HG02623 (cell line): ENCODE data around the gene GDF2.

Experiments used
- ATAC-seq: cut with Tn5 transposase; IDR thresholded peaks from one replicate; pipeline ENCODE4 v1.9.1; 2021; ENCODE audit warnings: moderate library complexity; ENCODE audit not compliant: unreplicated experiment

GDF2 gene

DNA sequence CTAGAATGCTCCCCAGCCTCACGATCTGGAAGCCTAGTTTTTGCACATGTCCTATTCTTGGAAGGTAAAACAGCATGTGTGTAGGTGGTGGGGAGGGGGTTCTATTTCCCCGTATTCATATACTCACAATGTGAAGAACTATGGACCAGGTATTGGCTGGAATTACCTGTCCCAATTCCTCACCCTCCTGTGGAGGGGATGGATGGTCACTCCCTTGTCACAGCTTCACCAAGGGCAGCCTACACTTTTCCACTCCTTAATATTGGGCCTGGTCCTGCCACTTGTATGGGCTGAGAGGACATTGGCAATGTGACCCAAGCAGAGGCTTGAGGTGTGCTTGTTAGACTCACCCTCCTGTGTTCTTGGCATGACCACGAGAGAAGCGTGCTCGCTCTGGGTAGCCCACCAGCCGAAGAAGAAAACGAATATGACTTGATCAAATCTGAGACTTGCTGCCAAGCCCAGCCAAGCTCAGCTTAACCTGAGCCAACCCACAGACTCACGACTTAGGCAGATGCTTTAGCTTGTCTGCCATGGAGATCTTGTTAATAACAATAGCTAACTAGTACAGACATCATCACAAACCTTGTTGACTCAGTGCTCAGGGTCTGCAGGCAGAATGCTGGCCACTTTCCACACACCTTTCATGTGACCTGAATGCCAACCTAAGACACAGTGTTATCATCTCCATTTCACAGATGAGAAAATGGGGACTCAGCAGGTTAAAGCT is 44.6 kb downstream of the GDF2 start:
- no peak for ATAC-seq

DNA sequence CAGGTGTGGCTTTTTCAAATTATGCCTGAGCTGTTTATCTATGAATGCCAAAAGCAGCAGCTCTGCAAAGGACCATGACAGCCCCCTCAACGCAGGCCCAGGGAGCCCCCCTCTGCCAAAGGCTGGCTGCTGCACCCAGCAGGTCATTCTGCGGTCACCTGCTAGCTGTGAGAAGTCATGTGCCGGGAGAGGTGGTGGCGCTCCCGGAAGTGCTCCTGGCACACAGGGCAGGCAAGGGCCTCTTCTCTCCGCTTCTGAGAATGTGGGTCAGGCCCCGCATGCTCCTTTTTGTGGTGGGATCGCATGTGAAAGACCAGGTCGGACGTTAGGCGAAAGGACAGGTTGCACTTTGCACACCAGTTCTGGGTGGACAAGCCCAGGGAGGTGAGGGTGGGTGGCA is 45.4 kb downstream of the GDF2 start:
- ATAC-seq = no peak

DNA sequence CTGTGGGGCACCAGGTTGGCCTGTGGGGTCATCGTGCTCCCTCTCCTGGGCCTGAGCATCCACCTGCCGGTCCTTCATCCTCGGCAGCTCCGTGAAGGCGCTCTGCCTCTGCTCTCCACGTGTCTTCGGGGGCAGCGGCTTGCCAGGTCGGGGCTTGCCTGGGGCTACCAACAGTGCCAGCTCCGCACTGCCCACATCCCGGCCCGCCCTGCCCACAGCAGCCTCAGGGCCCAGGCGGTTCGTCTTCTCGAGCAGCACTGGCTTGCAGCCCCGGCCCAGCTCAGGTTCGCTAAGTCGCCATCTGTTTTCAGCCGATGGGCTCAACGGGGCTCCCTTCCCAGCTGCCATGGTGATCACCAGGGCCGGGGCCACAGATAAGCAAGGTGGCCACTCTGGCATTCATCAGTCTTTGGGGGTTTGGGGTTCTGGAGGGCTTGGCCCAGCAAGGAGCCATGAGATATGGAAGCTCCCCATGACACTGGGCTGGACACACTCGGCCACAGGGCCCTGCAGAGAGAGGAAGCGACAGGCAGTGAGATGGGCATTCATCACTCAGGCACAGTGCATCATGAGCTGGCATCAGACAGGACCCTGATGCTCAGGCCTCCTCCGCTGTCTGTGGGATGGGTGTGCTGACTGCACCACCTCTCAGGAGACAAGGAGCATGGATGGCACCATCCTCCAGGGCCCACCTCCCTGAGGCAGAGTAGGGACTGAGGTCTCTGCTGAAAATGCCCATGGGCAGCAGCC is 46.4 kb downstream of the GDF2 start:
- ATAC-seq = no peak

DNA sequence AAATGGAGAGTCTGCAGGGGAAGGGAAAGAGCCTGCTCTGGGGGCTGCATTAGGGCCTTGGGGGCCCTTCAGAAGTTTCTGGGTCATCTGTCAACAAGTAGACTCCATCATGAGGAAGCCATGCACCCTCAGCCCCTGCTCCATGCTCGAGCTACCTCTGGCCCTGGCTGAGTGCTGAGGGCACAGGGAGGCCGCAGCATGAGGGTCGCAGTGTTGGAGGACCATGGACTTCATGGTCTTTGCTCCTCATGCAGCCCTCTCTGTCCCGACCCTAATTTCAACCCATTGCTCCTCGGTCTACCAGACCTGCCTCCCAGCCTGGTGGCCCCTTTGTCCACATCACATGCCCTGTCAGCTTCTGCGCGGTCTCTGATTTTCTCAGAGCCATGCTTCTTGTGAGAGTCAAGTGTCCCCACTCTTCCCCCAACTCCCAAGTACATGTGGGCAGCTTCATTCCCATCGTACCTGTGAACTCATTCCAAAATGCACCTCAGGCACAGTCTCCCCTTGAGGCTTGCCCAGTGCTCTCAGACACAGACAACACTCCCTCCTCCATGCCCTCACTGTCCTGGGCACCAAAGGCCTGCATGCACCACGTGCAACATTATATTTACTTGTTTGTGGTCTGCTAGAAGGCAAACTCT is 47.1 kb downstream of the GDF2 start:
- ATAC-seq = no peak

DNA sequence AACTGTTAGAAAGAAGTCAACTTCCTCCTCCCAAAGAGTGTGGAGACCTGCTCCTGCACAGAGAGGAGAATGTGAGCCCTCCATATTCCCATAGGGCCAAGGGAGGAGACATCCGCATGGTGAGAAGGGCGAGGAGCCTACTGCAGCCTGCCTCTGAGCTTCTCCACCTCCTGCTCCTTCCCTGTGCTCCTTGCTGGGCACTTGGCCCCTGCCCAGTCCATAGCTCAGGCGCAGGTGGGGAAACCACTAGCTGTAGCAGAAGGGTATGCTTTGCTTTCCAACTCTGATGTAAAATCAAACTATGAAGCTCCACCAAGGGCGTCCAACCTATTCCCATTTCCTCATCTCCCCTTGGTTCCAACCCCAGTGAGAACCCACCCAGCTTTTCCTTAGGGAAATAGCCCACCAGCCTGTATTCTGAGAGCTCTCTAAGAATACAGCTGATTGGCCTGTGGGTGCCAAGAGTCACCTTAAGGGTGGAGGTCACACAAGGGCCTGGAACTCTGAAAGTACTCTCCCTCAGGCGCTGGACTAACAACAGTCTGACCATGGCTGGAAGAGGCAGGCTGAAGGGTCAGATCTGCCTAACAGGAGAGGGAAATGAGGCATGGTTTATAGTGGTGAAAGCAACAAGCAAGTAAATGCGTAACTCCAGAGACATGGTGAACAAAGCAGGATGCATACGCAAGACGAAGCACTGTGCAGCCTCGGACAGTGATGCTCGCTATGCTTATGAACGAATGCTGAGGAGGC is 47.9 kb downstream of the GDF2 start:
- ATAC-seq = no peak

DNA sequence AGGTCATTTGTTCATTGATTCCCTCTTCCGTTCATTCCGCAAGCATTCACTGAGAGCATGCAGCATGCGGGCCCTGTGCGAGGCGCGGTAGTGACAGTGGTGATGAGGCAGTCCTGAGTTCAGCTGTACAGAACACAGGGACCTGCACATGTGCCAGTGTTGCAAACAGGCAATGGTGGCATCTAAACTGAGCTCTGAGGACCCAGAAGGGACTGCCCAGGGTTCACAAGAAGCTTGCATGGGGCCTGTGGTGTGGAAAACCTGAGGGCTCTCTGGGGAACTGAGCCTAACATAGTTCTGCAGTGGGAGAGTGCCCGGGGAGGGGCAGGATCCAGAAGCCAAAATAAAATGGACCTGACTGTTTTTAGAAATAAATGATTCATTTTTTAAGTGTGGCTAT is 48.6 kb downstream of the GDF2 start:
- ATAC-seq = no peak

DNA sequence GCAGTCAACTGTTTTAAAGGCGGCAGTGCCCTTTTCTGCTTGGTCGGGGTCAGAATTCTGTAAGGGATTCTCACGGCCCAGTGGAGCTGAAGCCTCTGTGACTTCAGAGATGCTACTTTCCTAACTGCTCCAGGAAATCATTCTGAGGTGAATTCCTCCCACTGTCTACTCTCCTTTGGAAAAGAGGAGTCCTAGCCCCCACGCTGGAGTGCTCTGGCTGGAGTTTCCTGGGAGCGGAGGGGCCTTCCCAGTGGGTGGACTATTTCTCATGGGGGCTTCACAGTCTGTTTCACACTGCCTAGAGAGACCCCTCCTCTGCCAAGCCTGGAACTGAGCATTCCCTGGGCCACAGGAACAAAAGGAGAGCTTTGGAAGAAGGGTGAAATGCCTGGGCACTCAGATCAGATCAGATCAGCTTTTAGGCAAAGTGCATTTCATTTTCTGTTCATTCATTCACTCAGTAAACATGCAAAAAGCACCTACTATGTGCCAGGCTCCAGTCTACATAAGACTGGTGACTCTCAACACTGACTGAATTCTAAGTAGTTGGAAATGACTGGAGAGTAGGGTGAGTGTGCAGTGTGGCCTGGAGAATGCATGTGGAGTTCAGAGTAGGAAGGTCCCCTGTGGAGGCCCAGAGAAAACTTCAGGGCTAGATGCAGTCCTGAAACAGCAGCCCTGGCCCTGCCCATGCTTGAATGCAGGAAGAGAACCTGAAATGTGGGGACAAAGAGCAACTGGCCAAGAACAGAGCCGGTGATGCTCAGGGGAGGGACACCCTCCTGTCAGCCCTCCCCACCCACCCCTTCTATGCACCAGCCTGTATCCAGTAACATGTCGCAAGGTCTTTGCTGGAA is 49.6 kb downstream of the GDF2 start:
- ATAC-seq = no peak

DNA sequence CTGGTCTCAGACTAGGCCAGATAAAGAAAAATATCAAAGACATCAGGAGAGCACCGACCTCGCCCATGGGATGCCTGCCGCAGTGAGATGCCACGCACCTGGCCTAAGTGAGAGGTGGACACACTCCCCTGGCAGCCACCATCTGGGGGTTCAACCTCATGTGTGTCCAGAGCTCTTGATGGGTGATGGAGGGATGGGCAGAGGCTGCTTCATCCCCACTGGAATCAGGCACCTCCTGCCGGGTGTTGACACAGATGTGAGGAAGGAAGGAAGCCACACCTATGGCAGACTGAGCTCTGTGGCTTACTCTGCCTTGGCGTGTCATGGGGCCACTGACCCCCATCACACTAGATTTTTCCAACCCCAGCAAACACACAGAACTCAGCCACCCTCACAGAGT is 50.5 kb downstream of the GDF2 start:
- ATAC-seq = no peak

DNA sequence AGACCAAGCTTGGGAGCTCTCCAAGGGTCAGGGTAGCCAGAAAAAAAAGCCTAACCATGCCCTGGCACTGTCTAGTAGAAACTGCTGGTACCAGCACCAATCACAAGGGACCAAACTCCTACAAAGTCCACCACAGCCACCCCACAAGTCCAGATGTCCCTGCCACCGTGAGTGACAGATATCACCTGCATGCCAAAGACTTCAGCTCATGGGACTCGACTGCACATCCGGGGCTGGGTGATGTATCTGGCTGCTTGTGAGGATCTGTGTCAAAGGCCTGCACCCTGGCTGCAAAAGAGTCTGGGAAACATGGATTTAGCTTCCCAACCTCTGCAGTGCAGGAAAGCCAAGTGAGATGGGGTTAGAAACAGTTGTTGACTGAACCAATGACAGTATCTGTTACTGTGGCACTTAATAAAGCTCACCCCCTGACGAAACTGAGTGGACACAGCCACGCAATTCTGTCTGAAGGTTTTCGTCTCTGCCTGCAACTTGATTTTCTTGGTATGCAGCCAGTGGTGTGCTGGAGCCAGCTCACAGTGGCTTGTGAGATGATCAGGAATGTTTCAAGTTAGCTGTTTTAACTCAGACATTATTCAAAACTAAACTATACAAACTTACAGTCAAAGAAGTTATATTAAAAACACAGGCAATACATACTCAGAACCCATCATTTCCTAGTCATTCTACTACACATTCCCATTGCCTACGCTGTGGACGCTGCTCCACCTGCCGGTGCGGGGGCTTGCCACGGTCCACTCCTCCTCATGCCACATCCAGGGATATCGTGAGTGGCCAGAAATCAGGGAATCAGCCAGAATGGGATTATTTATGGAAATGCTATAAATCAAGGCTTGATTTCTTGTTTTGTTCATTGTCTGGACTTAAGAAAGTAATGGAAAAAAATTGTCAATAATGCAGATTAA is 52.6 kb downstream of the GDF2 start:
- ATAC-seq = no peak

DNA sequence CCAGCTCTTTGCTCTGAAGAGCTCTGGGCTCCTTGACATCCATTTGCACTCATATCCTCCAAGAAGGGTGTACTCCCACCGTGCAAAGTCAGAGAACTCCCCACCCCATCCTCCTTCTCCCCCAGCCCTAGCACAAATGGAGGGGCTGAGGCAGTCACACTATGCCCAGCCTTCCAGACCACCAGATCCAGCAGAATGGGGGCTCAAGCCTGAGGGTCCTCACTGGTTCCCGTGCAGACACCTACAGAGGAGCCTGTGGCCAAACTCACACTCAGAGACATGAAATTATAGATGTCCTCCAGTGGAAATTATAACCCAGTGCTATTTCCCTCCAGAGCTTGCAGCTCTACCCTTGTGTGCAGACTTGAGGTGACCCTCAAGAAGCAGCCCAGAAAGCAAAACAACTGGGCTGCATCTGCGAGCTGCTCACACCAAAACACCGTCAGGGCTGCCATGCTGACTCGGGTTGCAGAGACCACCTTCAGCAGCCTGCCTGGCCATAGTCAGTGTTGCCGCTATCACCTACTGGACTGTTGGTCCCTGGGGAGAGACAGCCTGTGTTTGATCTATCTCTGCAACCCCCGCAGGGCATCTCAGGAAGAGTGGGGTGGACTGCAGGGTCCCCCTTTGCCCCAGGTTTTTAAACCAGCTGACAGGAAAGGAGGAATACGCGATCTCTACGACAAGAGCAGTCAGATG is 54.4 kb downstream of the GDF2 start:
- ATAC-seq = no peak
